HG03457 (cell line): ENCODE results near the gene TNRC6B.
"Not testable (repeated sequence)": the region's sequence is repeated elsewhere in the genome, so short reads cannot be mapped to it uniquely, and the experiment has no call there.

Experiments used
- ATAC-seq: cut with Tn5 transposase; IDR thresholded peaks from one replicate; pipeline ENCODE4 v1.9.1; 2021; ENCODE audit warnings: moderate number of reproducible peaks; ENCODE audit not compliant: unreplicated experiment

Gene TNRC6B

DNA sequence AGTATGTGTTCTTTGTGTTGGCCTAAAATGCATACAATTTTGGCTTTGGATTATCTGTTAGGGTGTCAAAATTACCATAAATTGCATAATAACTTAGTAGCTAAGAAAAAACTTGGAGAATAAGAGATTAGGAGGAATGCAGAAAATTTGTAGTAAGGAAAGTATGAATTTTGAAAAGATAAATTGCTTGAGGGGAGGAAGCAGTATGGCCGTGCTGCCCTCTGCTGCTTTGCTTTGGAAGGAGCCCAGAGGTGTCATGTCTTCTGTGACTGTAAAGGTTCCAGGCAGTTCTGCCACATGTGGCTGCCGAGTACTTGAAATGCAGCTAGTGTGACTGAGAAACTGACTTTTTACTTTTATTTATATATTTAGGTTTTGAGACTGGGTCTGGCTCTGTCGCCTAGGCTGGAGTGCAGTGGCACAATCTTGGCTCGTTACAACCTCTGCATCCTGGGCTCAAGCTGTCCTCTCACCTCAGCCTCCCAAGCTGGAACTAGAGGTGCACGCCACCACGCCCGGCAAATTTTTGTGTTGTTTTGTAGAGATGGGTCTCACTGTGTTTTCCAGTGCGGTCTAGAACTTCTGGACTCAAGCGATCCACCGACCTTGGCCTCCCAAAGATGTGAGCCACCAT, 170.4 kb downstream of the TNRC6B start:
- ATAC-seq = no peak

DNA sequence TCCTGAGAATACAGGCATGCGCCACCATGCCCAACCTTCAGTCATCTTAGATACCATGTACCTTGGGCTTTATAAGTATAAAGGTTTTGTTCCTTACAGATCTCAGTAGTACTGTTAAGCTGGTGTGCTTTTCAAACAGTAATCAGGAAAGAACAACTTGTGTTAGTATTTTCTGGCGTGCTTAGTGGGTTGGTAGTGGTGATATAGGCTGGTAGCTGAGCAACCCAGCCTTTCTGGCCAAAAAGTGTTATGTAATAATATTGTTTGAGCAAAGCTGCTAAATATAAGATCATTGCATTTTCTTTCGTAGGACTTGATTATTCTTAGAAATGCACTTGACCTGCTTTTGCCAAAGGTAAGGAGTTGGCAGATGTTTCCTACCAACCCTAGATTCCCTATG, 175.0 kb downstream of the TNRC6B start:
- ATAC-seq = no peak

DNA sequence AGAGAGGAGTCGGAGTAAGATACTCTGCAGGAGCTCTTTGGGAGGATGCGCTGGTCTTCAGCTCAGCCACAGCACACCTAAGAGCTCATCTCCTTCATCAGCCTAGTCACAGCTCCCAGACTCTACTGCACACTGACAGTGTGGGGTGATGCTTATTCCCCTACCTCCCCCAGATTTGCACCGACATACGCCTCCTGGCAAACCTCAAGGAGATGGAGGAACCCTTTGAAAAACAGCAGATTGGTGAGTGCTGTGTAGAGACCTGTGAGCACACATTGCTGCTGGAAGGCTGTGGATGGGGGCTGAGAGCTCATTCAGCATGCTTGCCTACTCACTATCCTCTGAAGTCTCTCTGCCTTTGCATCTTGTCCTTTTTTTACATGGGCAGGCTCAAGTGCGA, 183.4 kb downstream of the TNRC6B start:
- ATAC-seq = no peak

DNA sequence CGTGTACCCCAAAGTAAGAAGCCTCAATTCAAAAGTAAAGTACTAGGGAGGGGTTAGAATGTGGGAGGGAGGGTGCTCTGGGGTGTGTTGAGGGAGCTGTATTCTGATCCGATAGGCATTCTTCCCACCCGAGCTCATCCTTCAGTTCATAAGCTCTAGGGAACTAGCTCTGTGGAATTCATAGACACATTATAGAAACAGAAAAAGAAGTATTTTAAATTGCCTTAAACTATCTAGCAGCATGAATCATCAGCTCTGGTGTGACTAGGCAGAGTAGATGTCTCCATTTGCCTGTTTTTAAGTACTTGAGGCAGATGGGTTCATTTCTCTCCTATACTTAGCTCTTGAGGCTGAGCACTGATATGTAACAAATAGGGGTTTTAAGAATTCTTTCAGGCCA, 185.3 kb downstream of the TNRC6B start:
- ATAC-seq = no peak

DNA sequence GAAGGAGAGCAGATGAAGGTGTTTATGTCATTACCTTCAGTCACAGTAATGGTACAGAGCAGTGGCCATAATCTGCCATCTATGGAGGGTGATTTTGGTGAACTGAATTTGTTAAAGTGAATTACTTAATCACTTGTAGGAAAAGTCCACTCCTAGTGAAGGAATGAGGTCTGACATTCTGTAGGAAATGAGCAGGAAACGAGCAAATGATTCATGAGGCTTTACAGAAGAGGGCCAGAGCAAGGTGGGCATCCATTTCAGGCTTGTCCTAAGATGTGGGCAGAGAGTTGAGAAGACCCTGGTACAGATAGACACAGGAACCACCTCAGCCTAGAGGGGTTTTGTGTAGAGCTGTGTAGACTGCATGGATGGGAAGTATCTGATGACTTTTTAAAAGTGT, 186.7 kb downstream of the TNRC6B start:
- no peak for ATAC-seq

DNA sequence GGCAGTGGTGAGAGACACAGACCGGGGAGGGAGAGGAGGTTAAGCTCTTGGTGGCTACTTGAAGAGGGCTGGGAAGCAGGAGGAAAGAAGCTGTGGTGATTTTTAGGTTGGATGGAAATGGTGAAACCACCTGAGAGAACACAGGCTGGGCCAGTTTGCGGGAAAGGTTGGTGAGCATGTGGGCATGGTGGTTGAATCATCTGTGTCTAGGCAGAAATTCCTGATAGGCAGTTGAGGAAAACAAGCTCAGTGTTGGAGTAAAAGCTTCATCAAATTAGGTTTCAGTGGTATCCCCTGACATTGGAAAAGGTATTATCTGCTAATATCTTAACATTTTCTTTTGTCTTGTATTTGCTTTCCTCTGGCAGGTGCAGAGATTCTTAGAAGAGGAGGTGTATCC, 188.3 kb downstream of the TNRC6B start:
- ATAC-seq = no peak

DNA sequence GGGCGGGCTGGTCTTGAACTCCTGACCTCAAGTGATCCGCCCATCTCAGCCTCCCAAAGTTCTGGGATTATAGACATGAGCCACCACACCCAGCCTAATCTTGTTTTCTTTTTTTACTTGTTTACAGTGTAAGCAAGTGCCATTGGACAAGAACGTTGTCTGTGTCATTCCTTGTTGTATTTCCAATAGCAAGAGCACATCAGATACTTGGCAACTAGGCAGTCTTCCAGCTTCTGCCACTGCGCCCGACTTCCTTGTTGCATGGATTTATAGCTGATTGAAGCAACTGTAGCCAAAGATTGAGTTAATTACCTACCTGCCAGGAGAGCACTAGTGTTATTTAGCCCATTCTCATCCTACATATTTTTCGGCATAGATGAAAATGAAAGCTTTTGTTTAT, 189.6 kb downstream of the TNRC6B start:
- no peak for ATAC-seq

DNA sequence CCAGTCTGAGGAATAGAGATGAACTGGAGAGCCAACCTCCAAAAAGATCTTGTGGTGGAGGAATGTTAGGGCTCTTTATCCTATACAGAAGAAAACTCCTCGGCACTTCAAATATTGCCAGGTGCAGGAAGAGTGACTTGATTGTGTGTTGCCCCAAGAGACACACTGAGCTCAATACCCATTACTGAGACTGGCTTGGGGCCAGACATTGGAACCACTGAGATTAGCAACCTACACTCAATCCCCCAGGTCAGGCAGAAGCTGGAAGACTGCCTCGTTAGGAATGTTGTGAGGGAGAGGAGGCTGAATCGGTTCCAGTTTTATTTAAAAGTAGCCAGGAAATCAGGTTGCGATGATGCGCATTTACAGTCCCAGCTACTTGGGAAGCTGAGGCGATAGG, 190.3 kb downstream of the TNRC6B start:
- no peak for ATAC-seq

DNA sequence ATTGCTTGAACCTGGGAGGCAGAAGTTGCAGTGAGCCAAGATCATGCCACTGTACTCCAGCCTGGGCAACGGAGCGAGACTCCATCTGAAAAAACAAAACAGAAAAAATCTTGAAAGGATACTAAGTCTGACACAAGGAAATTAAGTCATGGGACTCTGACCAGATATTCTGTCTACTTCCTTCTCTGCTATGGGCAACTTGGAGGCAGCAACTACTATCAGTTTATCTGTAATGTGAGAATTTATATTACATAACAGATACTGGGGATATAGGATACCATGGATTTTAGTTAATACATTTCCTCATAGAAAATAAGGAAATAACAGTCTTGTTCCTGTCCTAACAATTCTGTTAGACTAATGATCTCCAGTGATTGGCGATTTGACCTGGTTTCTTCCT, 191.1 kb downstream of the TNRC6B start:
- ATAC-seq = no peak

DNA sequence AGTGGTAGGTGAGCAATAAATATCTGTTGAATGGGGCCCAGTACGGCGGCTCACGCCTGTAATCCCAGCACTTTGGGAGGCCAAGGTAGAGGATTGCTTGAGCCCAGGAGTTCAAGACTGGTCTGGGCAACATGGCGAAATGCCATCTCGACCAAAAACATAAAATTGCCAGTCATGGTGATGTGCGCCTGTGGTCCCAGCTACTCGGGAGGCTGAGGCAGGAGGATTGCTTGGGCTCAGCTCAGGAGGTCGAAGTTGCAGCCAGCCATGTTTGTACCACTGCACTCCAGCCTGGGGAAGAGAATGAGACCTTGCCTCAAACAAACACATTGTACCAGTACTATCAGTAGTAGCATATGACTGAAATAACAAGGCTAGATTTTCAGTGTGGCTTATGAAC, 196.8 kb downstream of the TNRC6B start:
- ATAC-seq = no peak

DNA sequence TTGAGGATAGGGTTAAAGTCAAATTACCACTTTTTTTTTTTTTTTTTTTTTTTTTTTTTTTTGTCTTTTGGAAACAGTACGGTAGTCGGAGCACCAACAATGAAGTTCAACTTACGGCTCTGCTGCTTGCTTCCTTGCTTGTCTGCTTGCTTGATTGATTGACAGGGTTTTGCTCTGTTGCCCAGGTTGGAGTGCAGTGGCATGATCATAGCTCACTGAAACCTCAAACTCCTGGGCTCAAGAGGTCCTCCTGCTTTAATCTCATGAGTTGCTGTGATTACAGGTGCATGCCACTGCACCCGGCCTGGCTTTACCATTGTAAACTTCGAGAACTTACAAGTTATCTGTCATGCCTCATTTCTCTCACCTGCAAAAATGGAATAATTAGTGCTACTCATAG, 198.4 kb downstream of the TNRC6B start:
- ATAC-seq = no peak

DNA sequence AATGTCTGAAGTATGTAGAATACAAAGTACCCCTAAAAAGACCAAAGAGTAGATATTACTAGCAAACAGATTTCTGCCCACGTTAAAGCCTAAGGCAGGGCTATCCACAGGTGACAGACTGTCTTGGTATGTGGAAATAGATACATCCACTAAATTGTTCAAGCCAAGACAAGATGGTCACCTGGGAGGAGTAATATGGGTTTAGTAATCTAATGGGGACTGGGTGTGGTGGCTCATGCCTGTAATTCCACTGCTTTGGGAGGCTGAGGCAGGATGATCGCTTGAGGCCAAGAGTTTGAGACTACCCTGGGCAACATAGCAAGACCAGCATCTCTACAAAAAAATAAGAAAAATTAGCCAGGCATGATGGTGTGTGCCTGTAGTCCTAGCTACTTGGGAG, 200.2 kb downstream of the TNRC6B start:
- ATAC-seq = no peak

DNA sequence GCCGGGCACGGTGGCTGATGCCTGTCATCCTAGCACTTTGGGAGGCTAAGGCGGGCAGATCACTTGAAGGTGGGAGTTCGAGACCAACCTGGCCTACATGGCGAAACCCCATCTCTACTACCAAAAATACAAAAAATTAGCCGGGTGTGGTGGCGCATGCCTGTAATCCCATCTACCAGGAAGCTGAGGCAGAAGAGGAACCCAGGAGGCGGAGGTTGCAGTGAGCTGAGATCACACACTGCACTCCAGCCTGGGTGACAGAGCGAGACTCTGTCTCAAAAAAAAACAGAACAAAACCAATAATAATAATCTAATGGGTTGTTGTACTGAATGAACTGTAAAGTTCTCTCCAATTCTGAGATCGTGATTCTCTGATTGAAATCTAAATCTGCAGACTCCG, 200.7 kb downstream of the TNRC6B start:
- ATAC-seq = not testable (repeated sequence)

DNA sequence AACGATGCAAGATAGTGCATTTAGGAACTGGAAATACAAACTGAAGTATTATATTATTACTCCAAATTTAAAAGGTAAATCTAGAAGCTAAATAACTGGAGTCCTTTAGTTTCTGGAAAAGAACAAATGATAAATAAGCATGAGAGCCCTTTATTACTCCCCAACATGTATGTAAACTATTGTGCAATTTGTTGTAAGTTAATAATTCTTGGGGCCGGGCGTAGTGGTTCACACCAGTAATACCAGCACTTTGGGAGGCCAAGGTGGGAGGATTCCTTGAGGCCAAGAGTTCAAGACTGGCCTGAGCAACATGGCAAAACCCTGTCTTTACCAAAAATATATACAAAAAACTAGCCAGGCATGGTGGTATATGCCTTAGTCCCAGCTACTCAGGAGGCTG, 203.7 kb downstream of the TNRC6B start:
- no peak for ATAC-seq

DNA sequence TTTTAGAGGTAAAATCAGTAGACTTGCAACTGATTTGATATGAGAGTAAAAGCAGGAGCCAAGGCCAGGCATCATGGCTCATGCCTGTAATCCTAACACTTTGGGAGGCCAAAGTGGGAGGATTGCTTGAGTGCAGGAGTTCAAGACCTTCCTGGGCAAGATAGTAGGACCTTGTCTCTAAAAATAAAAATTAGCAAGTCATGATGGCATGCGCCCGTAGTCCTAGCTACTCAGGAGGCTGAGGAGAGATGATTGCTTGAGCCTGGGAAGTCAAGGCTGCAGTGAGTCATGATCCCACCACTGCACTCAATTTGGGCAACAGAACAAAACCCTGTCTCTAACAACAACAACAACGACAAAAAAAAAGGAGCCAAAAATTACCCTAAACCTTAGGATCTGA, 206.2 kb downstream of the TNRC6B start:
- ATAC-seq = no peak

DNA sequence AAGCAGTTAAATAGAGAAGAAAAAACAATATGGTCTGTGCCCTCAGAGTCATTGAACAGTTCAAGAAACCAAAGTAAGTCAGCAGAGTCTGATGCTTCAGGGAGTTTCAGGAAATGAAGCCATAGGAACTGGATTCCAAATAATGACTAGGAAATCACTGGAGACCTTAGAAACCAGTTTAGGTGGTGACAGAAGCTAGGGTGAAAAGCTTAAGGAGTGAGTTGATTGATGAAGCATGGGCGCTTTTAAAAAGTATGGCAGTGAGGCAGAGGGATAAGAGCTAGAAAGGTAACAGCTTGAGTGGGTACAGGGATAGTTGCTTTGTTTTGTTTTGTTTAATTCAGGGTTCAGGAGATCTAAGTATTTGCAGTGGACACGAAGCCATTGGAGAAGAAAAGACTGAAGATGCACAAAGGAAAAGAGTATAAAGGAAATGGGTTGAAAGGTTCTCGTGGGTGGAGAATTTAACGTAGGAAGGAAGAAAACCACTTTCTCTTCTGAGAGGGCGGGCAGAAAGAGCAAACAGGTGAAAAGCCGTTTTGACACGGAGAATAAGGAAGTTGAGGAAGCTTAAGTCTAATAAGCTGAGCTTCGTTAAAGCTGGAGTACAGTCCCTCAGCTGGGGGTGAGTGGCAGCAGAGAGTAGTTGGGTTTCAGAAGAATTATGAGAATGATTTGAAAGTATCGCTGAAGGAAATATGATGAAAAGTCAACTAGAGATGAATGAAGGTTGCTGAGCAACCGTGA, 207.5 kb downstream of the TNRC6B start:
- no peak for ATAC-seq
